Neuronal stem cell (in vitro differentiated cells): ENCODE data around the gene NTNG1.

ENCODE experiments used
- DNase-seq: peaks from one replicate; pipeline ENCODE4 v3.0.0-alpha.2; 2013; ENCODE audit warnings: low spot score
- H2AFZ ChIP-seq: one replicate; pipeline ENCODE4 v1.6.1; 2013; ENCODE audit warnings: mild to moderate bottlenecking, low read length, inconsistent platforms
- H2AK5ac ChIP-seq: 2 replicates; pipeline ENCODE4 v1.6.1; 2013; ENCODE audit warnings: low read depth, mild to moderate bottlenecking, inconsistent platforms, low read length, moderate library complexity, mixed read lengths
- H2BK120ac ChIP-seq: 2 replicates; pipeline ENCODE4 v1.6.1; 2013; ENCODE audit warnings: low read depth, mild to moderate bottlenecking, inconsistent platforms, low read length, moderate library complexity, mixed read lengths
- H2BK12ac ChIP-seq: one replicate; pipeline ENCODE4 v1.6.1; 2013; ENCODE audit warnings: low read length, inconsistent platforms
- H2BK15ac ChIP-seq: 2 replicates; pipeline ENCODE4 v1.6.1; 2013; ENCODE audit warnings: mild to moderate bottlenecking, low read length, inconsistent platforms, mixed read lengths
- H2BK5ac ChIP-seq: one replicate; pipeline ENCODE4 v1.6.1; 2013; ENCODE audit warnings: inconsistent platforms, mild to moderate bottlenecking, low read length, moderate library complexity
- H3K14ac ChIP-seq: one replicate; pipeline ENCODE4 v1.6.1; 2013; ENCODE audit warnings: low read length, inconsistent platforms
- H3K18ac ChIP-seq: 2 replicates; pipeline ENCODE4 v1.6.1; 2013; ENCODE audit warnings: low read length, inconsistent platforms
- H3K23ac ChIP-seq: 2 replicates; pipeline ENCODE4 v1.6.1; 2013; ENCODE audit warnings: low read depth, mild to moderate bottlenecking, mixed read lengths, low read length, inconsistent platforms; ENCODE audit not compliant: poor library complexity
- H3K27ac ChIP-seq: replicated peaks from 3 replicates; pipeline ENCODE4 v1.5.1; 2013; ENCODE audit warnings: low read length, inconsistent platforms
- H3K27me3 ChIP-seq, 3 experiments: 2 replicates each; pipeline ENCODE4 v1.6.1; 2013; ENCODE audit warnings: low read length in 3 of 3, mild to moderate bottlenecking in 2 of 3, inconsistent platforms in 1 of 3, low read depth in 1 of 3, mixed read lengths in 1 of 3, moderate library complexity in 1 of 3; ENCODE audit not compliant: control insufficient read depth in 3 of 3, insufficient read depth in 3 of 3
- H3K36me3 ChIP-seq, 2 donors: replicated peaks in 1 of 2; 2 replicates each; pipeline ENCODE4 v1.6.1; 2013; ENCODE audit warnings: low read length in 2 of 2; ENCODE audit not compliant: control insufficient read depth in 2 of 2, insufficient read depth in 2 of 2
- H3K4ac ChIP-seq: 2 replicates; pipeline ENCODE4 v1.6.1; 2013; ENCODE audit warnings: inconsistent platforms, mild to moderate bottlenecking, low read length, moderate library complexity
- H3K4me1 ChIP-seq, 2 donors: 1 replicate in 1 of 2; 2 replicates in 1 of 2; pipeline ENCODE4 v1.6.1; 2013; ENCODE audit warnings: low read length in 2 of 2, low read depth in 1 of 2; ENCODE audit not compliant: control insufficient read depth in 2 of 2, insufficient read depth in 1 of 2
- H3K4me2 ChIP-seq: one replicate; pipeline ENCODE4 v1.6.1; 2013; ENCODE audit warnings: mild to moderate bottlenecking, low read length, inconsistent platforms; ENCODE audit not compliant: insufficient read depth, poor library complexity, severe bottlenecking
- H3K4me3 ChIP-seq, 2 donors: 2 replicates each; pipeline ENCODE4 v1.5.1; 2013; ENCODE audit warnings: low read length in 2 of 2, mild to moderate bottlenecking in 2 of 2, inconsistent platforms in 1 of 2, moderate library complexity in 1 of 2
- H3K79me1 ChIP-seq: one replicate; pipeline ENCODE4 v1.6.1; 2013; ENCODE audit warnings: low read depth, mild to moderate bottlenecking, inconsistent platforms, low read length, moderate library complexity
- H3K9ac ChIP-seq: one replicate; pipeline ENCODE4 v1.6.1; 2013; ENCODE audit warnings: mild to moderate bottlenecking, low read depth, low read length, inconsistent platforms; ENCODE audit not compliant: poor library complexity
- H3K9me3 ChIP-seq, 2 donors: replicated peaks in 1 of 2; 2 replicates each; pipeline versions ENCODE3 to v1.6.1; 2013; ENCODE audit warnings: low read length in 2 of 2, mild to moderate bottlenecking in 2 of 2, inconsistent platforms in 1 of 2, low read depth in 1 of 2, mixed read lengths in 1 of 2, moderate library complexity in 1 of 2; ENCODE audit not compliant: control insufficient read depth in 2 of 2, insufficient read depth in 1 of 2
- H4K8ac ChIP-seq: one replicate; pipeline ENCODE4 v1.6.1; 2013; ENCODE audit warnings: low read depth, mild to moderate bottlenecking, inconsistent platforms, low read length, moderate library complexity
- H4K91ac ChIP-seq: one replicate; pipeline ENCODE4 v1.6.1; 2013; ENCODE audit warnings: low read length, low read depth, mild to moderate bottlenecking, inconsistent platforms; ENCODE audit not compliant: poor library complexity
- WGBS, 2 donors: extraction: QIAGEN DNeasy Blood & Tissue Kit; methylation state at CpG; one replicate each; pipeline ENCODE4 v1.1.7; 2013; ENCODE audit warnings: missing lambda C conversion rate in 2 of 2, mixed read lengths in 1 of 2; ENCODE audit not compliant: insufficient read length in 2 of 2, insufficient replicate concordance in 1 of 2; ENCODE audit errors: extremely low coverage in 2 of 2; 5-methylcytosine and 5-hydroxymethylcytosine counted together

The NTNG1 gene

GRCh38 chr1:107444302-107444701, 303.5 kb downstream of the NTNG1 start:
- Histone ChIP-seq H3K9ac (no peak overlapping the region), H3K36me3 (no peaks in the 10 kb centered on the region), H3K4me3 (no peak overlapping the region), H3K79me1 (no peaks in the 10 kb centered on the region), H2AK5ac (no peak overlapping the region), H3K4me2 (no peak overlapping the region), H3K18ac (no peak overlapping the region), H2AFZ (no peak overlapping the region), H2BK12ac (no peak overlapping the region), H2BK120ac (no peak overlapping the region), H2BK15ac (no peak overlapping the region), H3K4ac (no peak overlapping the region), H3K27ac (no peak overlapping the region), H3K23ac (no peak overlapping the region), H3K14ac (no peak overlapping the region), H3K27me3 (no peaks in the 10 kb centered on the region), H4K8ac (no peak overlapping the region), H4K91ac (no peak overlapping the region), H2BK5ac (no peak overlapping the region), H3K9me3 (no peaks in the 10 kb centered on the region), H3K4me1 (no peaks in the 10 kb centered on the region)
- no peak for DNase-seq
- WGBS, 2 donors = no CpG with 5 or more reads among the region's 1 CpG

- no peak overlapping the region for H3K4ac ChIP-seq
- no peaks in the 10 kb centered on the region for H3K4me1 ChIP-seq
- H3K36me3 ChIP-seq = no peaks in the 10 kb centered on the region
- no peaks in the 10 kb centered on the region for H3K79me1 ChIP-seq
- H2BK120ac ChIP-seq = no peak overlapping the region
- no peak overlapping the region for H3K4me3 ChIP-seq
- no peak overlapping the region for H2BK12ac ChIP-seq
- no peak overlapping the region for H3K9ac ChIP-seq
- H2BK5ac ChIP-seq = no peak overlapping the region
- H4K8ac ChIP-seq = no peak overlapping the region
- no peak overlapping the region for H2AK5ac ChIP-seq
- H3K9me3 ChIP-seq = no peaks in the 10 kb centered on the region
- no peak overlapping the region for H4K91ac ChIP-seq
- H3K14ac ChIP-seq = no peak overlapping the region
- no peak for DNase-seq
- H2AFZ ChIP-seq = no peak overlapping the region
- H3K18ac ChIP-seq = no peak overlapping the region
- no peaks in the 10 kb centered on the region for H3K27me3 ChIP-seq
- no peak overlapping the region for H3K4me2 ChIP-seq
- no peak overlapping the region for H3K23ac ChIP-seq
- WGBS, 2 donors = no CpG with 5 or more reads among the region's 3 CpGs
- no peak overlapping the region for H2BK15ac ChIP-seq
- no peak overlapping the region for H3K27ac ChIP-seq
Measured at GRCh38 chr1:107449326-107449725, 308.5 kb downstream of the NTNG1 start.

- WGBS, 2 donors = no CpG with 5 or more reads among the region's 5 CpGs
Measured at GRCh38 chr1:107450899-107451664, 310.2 kb downstream of the NTNG1 start.

GRCh38 chr1:107451715-107452114, 310.9 kb downstream of the NTNG1 start:
- Histone ChIP-seq H3K9me3 (no peaks in the 10 kb centered on the region), H3K27me3 (no peaks in the 10 kb centered on the region), H3K36me3 (no peaks in the 10 kb centered on the region), H2AK5ac (no peak overlapping the region), H2BK120ac (no peak overlapping the region), H2BK5ac (no peak overlapping the region), H2BK15ac (no peak overlapping the region), H3K18ac (no peak overlapping the region), H2BK12ac (no peak overlapping the region), H3K4me3 (no peak overlapping the region), H3K14ac (no peak overlapping the region), H4K8ac (no peak overlapping the region), H3K4me2 (no peak overlapping the region), H3K23ac (no peak overlapping the region), H2AFZ (no peak overlapping the region), H3K4me1 (peaks cover 1 to 3% of the 10 kb centered on the region in 2 donors), H3K27ac (no peak overlapping the region), H3K4ac (no peak overlapping the region), H4K91ac (no peak overlapping the region), H3K79me1 (no peaks in the 10 kb centered on the region), H3K9ac (no peak overlapping the region)
- no peak for DNase-seq
- WGBS, 2 donors = no CpG with 5 or more reads among the region's 2 CpGs

More at GRCh38 chr1:107450899-107451664, 310.2 kb downstream of the NTNG1 start:
- Histone ChIP-seq H3K14ac (no peak overlapping the region), H3K4me3 (no peak overlapping the region), H3K4me2 (no peak overlapping the region), H3K9ac (no peak overlapping the region), H2AK5ac (no peak overlapping the region), H3K18ac (no peak overlapping the region), H2BK120ac (no peak overlapping the region), H3K79me1 (no peaks in the 10 kb centered on the region), H3K23ac (no peak overlapping the region), H2BK5ac (no peak overlapping the region), H4K91ac (no peak overlapping the region), H3K4me1 (peaks cover 1 to 3% of the 10 kb centered on the region in 2 donors), H4K8ac (no peak overlapping the region), H2BK12ac (no peak overlapping the region), H3K27me3 (no peaks in the 10 kb centered on the region), H2AFZ (no peak overlapping the region), H2BK15ac (no peak overlapping the region), H3K9me3 (no peaks in the 10 kb centered on the region), H3K4ac (no peak overlapping the region), H3K27ac (no peak overlapping the region), H3K36me3 (no peaks in the 10 kb centered on the region)
- DNase-seq = no peak
